Ascending aorta (tissue), 2 donors: ENCODE results near the gene ARHGAP33. TPM values are rescaled to one million over a fixed set of nuclear protein-coding genes. Genes with fewer than 3 reads are reported as not detected.

Experiments used
- DNase-seq, 2 donors: peaks; one replicate each; pipeline ENCODE4 v3.0.0-alpha.2; 2019; ENCODE audit warnings: low spot score in 2 of 2
- H3K27ac ChIP-seq, 2 donors: fragments of 200-600 bp; sonication (generic); one replicate each; pipeline ENCODE4 v1.5.1; 2016 to 2017; ENCODE audit warnings: mild to moderate bottlenecking in 1 of 2
- H3K27me3 ChIP-seq: fragments of 200-600 bp; sonication (generic); one replicate; pipeline ENCODE4 v1.5.1; 2017
- H3K36me3 ChIP-seq, 2 donors: fragments of 200-600 bp; sonication (generic); one replicate each; pipeline ENCODE4 v1.5.1; 2016
- H3K4me1 ChIP-seq, 2 donors: fragments of 200-600 bp; sonication (generic); one replicate each; pipeline ENCODE4 v1.5.1; 2016 to 2017; ENCODE audit warnings: mild to moderate bottlenecking in 1 of 2
- H3K4me3 ChIP-seq, 2 donors: fragments of 200-600 bp; sonication (generic); one replicate each; pipeline ENCODE4 v1.5.1; 2016 to 2017; ENCODE audit warnings: mild to moderate bottlenecking in 1 of 2
- H3K9me3 ChIP-seq, 2 donors: fragments of 200-600 bp; sonication (generic); one replicate each; pipeline ENCODE4 v1.5.1; 2016
- intact Hi-C: fragments of 100-400 bp; cut with DNase I; formaldehyde crosslinking; loops from one replicate; pipeline ENCODE4 v1.15.1; 2023
- total RNA-seq: library from RNA; depleted of rRNA; stranded (reverse); fragments of >200 nt; gene quantifications from one replicate; pipeline ENCODE4 v1.1.0, GENCODE V29; 2016
- TF ChIP-seq, protein P1 (sequence below), 3 experiments: fragments of 200-600 bp in 2 of 3; fragments of 450-650 bp in 1 of 3; sonication (generic) in 2 of 3; IDR thresholded peaks; one replicate each; pipeline ENCODE4 v1.5.1; 2016 to 2019; ENCODE audit warnings: antibody characterized with exemption in 3 of 3, mild to moderate bottlenecking in 1 of 3, moderate library complexity in 1 of 3

The ARHGAP33 gene
- total RNA-seq, 1 donor from 2014 or later = 8.7 TPM

DNA sequence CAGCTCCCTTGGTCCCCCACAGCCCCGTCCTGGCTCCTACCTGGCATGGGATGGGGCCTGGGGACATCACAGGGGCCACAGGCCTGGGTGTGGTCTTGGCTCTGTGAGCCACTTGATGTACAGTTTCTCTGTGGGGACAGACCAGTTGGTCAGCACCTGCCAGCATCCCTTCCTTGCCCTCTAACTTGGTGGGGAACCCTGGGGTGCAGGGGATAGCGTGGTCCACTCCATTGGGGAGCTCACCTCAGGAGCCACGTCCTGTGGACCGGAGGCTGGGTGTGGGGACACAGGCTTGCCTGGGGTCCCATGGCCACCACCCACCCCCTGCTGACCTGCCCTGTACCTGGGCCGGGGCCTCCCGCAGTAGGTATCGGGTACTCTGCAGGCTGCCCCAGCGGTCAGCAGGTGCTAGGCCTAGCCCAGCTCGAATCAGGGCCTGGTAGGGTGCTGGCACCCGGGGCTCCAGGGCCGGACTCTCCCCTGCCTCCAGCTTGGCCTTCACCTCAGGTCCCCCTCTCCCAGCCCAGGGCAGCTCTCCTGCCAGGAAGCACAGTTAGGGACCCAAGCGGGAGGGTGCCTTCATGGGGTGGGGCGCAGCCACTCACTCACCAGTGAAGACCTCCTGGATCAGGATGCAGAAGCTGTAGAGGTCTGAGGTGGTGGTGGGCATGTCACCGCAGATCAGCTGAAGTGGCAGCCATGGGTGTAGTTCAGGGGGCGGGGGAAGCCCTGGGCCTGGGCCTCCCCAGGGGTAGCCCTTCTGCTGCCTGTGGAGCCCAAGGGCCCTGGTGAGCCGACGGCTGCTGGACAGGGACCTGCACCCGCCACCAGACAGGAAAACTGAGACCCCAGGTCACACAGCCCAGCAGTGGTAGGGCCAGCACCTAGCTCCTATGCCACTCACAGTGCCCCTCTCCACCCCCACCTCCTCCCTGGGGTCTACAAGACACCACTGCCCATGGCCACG is 14.9 kb downstream of the ARHGAP33 start:
- no peaks in the 10 kb centered on the region for H3K4me1 ChIP-seq
- no peak overlapping the region for H3K4me3 ChIP-seq
- no peaks in the 10 kb centered on the region for H3K27me3 ChIP-seq
- no peak for DNase-seq
- TF ChIP-seq, protein P1, sequence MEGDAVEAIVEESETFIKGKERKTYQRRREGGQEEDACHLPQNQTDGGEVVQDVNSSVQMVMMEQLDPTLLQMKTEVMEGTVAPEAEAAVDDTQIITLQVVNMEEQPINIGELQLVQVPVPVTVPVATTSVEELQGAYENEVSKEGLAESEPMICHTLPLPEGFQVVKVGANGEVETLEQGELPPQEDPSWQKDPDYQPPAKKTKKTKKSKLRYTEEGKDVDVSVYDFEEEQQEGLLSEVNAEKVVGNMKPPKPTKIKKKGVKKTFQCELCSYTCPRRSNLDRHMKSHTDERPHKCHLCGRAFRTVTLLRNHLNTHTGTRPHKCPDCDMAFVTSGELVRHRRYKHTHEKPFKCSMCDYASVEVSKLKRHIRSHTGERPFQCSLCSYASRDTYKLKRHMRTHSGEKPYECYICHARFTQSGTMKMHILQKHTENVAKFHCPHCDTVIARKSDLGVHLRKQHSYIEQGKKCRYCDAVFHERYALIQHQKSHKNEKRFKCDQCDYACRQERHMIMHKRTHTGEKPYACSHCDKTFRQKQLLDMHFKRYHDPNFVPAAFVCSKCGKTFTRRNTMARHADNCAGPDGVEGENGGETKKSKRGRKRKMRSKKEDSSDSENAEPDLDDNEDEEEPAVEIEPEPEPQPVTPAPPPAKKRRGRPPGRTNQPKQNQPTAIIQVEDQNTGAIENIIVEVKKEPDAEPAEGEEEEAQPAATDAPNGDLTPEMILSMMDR (IDR thresholded peaks at IDR 0.05) = no peak
- no peak overlapping the region for H3K27ac ChIP-seq
- intact Hi-C loops = no loop called here
- H3K9me3 ChIP-seq = no peaks in the 10 kb centered on the region
- peaks cover 0 to 8% of the 10 kb centered on the region in 2 donors for H3K36me3 ChIP-seq

DNA sequence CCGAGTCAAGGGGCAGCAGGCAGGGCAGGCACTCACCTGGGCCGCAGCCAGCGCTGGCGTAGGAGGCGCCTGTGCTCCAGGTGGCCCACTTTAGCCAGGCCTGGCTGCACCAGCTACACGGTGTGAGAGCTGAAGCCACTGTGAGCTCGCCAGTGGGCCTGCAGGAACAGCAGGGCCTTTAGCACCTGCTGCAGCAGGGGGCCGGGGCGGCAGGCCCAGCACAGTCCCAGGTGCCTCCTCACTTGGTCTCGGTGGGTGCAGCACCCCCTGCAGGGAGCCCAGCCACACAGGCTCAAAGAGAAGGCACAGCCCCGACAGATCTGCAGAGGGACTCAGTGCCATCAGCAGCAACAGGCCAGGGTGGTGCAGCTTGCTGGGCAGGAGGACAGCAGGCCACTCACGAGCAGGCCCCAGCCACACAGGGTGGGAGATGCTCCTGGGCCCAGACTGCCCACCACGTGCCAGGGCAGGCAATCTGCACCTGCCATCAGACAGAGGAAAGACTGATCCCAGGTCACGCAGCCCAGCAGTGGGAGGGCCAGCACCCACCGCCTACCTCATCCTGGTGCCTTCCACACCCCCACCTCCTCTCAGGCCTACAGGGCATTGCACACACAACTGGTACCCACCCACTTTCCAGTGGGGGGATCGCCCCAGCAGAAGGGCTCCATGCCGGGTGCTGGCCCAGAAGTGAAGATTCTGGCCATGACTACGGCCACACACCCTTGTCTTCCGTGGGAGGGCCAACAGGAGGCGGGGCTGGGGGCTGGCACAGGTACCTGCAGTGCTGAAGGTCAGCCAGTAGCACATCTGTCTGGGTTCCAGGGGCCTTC is 15.8 kb downstream of the ARHGAP33 start:
- TF ChIP-seq, protein P1 (IDR thresholded peaks at IDR 0.05) = no peak

DNA sequence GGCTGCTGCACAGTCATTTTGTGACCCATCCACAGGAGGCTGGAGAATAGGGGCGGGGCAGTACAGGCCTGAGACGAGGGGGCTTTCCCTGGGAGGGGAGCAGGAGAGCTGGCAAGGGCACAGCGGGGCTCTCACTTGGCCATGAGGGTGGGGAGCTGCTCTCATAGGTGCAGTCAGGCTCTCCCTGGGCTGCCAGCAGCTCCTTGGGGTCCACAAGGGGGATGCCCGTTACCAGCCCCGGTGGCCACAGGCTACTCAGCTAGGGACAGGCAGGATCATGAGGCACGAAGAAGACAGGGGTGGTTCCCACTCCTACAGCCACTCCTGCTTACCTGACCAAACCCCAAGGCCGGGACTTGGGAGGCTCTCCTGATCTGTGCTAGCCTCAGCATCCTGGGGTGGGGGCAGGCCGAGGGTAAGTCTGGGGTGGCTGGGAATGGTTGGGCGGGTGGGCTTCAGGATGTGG is 16.5 kb downstream of the ARHGAP33 start:
- Histone ChIP-seq H3K4me3 (no peak overlapping the region), H3K4me1 (no peaks in the 10 kb centered on the region), H3K9me3 (no peaks in the 10 kb centered on the region), H3K27me3 (no peaks in the 10 kb centered on the region), H3K27ac (no peak overlapping the region), H3K36me3 (peaks cover 0 to 5% of the 10 kb centered on the region in 2 donors)
- no peak for DNase-seq
- intact Hi-C loops = no loop called here
- TF ChIP-seq, protein P1 (IDR thresholded peaks at IDR 0.05) = no peak

More for the DNA sequence above, 15.8 kb downstream of the ARHGAP33 start:
- intact Hi-C loops = no loop called here
- Histone ChIP-seq H3K4me1 (no peaks in the 10 kb centered on the region), H3K9me3 (no peaks in the 10 kb centered on the region), H3K27ac (no peak overlapping the region), H3K4me3 (no peak overlapping the region), H3K36me3 (peaks cover 0 to 8% of the 10 kb centered on the region in 2 donors), H3K27me3 (no peaks in the 10 kb centered on the region)
- peak in 1 of 2 donors; percentile 61 for DNase-seq

DNA sequence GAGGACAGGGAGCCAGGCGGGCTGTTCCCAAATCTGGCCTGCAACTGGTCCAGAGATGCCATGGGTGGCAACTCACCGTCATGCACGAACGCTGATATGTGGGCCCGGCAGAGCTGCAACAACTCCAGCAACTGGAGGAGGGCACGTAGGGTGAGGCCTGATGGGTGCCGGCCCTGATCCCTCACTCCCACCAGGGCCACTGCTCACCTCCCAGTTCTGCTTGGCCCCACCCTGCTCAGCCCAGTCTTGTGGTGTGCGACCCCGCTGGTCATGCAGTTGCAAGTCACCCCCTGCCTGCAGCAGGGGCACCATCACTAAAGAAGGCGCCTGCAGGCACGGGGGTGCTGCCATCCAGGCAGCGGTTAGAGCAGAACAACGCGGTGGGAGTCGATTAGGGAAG is 16.9 kb downstream of the ARHGAP33 start:
- Histone ChIP-seq H3K4me3 (no peak overlapping the region), H3K27me3 (no peaks in the 10 kb centered on the region), H3K9me3 (no peaks in the 10 kb centered on the region), H3K36me3 (peaks cover 0 to under 1% of the 10 kb centered on the region in 2 donors), H3K27ac (no peak overlapping the region), H3K4me1 (no peaks in the 10 kb centered on the region)
- intact Hi-C loops = no loop called here
- TF ChIP-seq, protein P1 (IDR thresholded peaks at IDR 0.05) = no peak
- no peak for DNase-seq

DNA sequence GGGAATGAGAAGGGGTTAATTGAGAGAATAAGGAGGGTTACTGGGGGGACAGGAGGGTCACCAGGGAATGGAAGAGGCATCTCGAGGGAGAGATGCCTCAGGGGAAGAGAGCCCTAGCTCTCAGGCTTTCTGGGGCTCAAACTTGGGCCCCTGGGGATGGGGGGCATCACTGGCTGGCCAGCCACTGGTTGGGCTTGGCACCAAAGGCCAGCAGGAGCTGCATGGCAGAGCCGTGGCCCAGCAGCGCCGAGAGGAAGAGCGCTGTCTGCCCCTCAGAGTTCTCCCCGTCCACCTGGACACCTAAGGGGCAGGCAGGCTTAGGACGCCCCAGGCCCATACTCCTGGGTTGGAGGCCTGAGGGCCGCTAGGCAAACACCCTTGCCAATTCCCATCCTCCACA is 17.5 kb downstream of the ARHGAP33 start:
- TF ChIP-seq, protein P1 (IDR thresholded peaks at IDR 0.05) = no peak
- Histone ChIP-seq H3K4me1 (no peaks in the 10 kb centered on the region), H3K9me3 (no peaks in the 10 kb centered on the region), H3K36me3 (no peaks in the 10 kb centered on the region), H3K27me3 (no peaks in the 10 kb centered on the region), H3K4me3 (no peak overlapping the region), H3K27ac (no peak overlapping the region)
- intact Hi-C loops = no loop called here
- no peak for DNase-seq
